Liver (tissue), 9 donors: ENCODE results near the gene WDR11. TPM values are rescaled to one million over a fixed set of nuclear protein-coding genes. Genes with fewer than 3 reads are reported as not detected.

ENCODE experiments used
- DNase-seq: peaks from one replicate; pipeline ENCODE4 v3.0.0-alpha.2; 2017; ENCODE audit warnings: low spot score
- H3K27ac ChIP-seq, 2 donors: one replicate each; pipeline ENCODE4 v1.7.0; 2013; ENCODE audit warnings: inconsistent platforms in 2 of 2, low read length in 2 of 2, control low read depth in 1 of 2, low read depth in 1 of 2, mild to moderate bottlenecking in 1 of 2
- H3K27me3 ChIP-seq, 4 donors: one replicate each; pipeline versions ENCODE4 v1.6.1 to v1.7.0; 2013; ENCODE audit warnings: low read length in 3 of 4, inconsistent platforms in 1 of 4, mild to moderate bottlenecking in 1 of 4, moderate library complexity in 1 of 4; ENCODE audit not compliant: control insufficient read depth in 4 of 4, insufficient read depth in 4 of 4
- H3K36me3 ChIP-seq, 4 donors: one replicate each; pipeline versions ENCODE4 v1.6.1 to v1.7.0; 2013; ENCODE audit warnings: low read length in 3 of 4, mild to moderate bottlenecking in 3 of 4, low read depth in 1 of 4, moderate library complexity in 1 of 4; ENCODE audit not compliant: control insufficient read depth in 4 of 4, insufficient read depth in 3 of 4
- H3K4me1 ChIP-seq, 4 donors: one replicate each; pipeline versions ENCODE4 v1.6.1 to v1.7.0; 2013; ENCODE audit warnings: low read length in 3 of 4, mild to moderate bottlenecking in 3 of 4, moderate library complexity in 1 of 4; ENCODE audit not compliant: control insufficient read depth in 4 of 4, insufficient read depth in 4 of 4
- H3K4me3 ChIP-seq, 3 donors: one replicate each; pipeline versions ENCODE4 v1.6.1 to v1.7.0; 2013; ENCODE audit warnings: low read length in 3 of 3, control low read depth in 1 of 3, low read depth in 1 of 3, mild to moderate bottlenecking in 1 of 3
- H3K9ac ChIP-seq, 2 donors: one replicate each; pipeline ENCODE4 v1.7.0; 2013; ENCODE audit warnings: low read length in 2 of 2, mild to moderate bottlenecking in 2 of 2, moderate library complexity in 2 of 2, control low read depth in 1 of 2, low read depth in 1 of 2
- H3K9me3 ChIP-seq, 4 donors: one replicate each; pipeline versions ENCODE4 v1.6.1 to v1.7.0; 2013; ENCODE audit warnings: low read length in 3 of 4; ENCODE audit not compliant: control insufficient read depth in 4 of 4
- FOXA1 ChIP-seq: IDR thresholded peaks from 2 replicates; pipeline ENCODE4 v1.6.1; 2016; ENCODE audit warnings: antibody characterized with exemption
- FOXA2 ChIP-seq: IDR thresholded peaks from 2 replicates; pipeline ENCODE4 v1.6.1; 2016; ENCODE audit warnings: antibody characterized with exemption
- GABPA ChIP-seq, 2 donors: IDR thresholded peaks in 1 of 2; conservative IDR thresholded peaks in 1 of 2; 2 replicates each; pipeline ENCODE4 v1.6.1; 2016; ENCODE audit warnings: antibody characterized with exemption in 2 of 2, mild to moderate bottlenecking in 1 of 2, moderate library complexity in 1 of 2
- HNF4A ChIP-seq, 2 donors: conservative IDR thresholded peaks; 2 replicates each; pipeline ENCODE4 v1.6.1; 2016; ENCODE audit warnings: antibody characterized with exemption in 2 of 2, mild to moderate bottlenecking in 2 of 2
- HNF4G ChIP-seq: IDR thresholded peaks from 2 replicates; pipeline ENCODE4 v1.6.1; 2016; ENCODE audit warnings: antibody characterized with exemption
- JUND ChIP-seq, 2 donors: IDR thresholded peaks; 2 replicates each; pipeline ENCODE4 v1.6.1; 2016; ENCODE audit warnings: antibody characterized with exemption in 2 of 2
- NR2F2 ChIP-seq: IDR thresholded peaks from 2 replicates; pipeline ENCODE4 v1.6.1; 2016; ENCODE audit warnings: antibody characterized with exemption
- RAD21 ChIP-seq, 2 donors: IDR thresholded peaks; 2 replicates each; pipeline ENCODE4 v1.6.1; 2016; ENCODE audit warnings: antibody characterized with exemption in 2 of 2, mild to moderate bottlenecking in 2 of 2
- RXRA ChIP-seq, 2 donors: IDR thresholded peaks; 2 replicates each; pipeline ENCODE4 v1.6.1; 2017 to 2018; ENCODE audit warnings: antibody characterized with exemption in 2 of 2, mild to moderate bottlenecking in 1 of 2
- SP1 ChIP-seq: IDR thresholded peaks from 2 replicates; pipeline ENCODE4 v1.6.1; 2018; ENCODE audit warnings: antibody characterized with exemption, mild to moderate bottlenecking
- TAF1 ChIP-seq: conservative IDR thresholded peaks from 2 replicates; pipeline ENCODE4 v1.6.1; 2016; ENCODE audit warnings: antibody characterized with exemption, mild to moderate bottlenecking
- WGBS: extraction: QIAGEN DNeasy Blood & Tissue Kit; methylation state at CpG from one replicate; pipeline ENCODE4 v1.1.7; 2013; 5-methylcytosine and 5-hydroxymethylcytosine counted together
- polyA plus RNA-seq, 2 donors: library from polyadenylated mRNA; stranded (reverse) in 1 of 2; unstranded in 1 of 2; fragments of 200-250 nt in 1 of 2; fragments of >200 nt in 1 of 2; fragmentation: Nextera tagmentation in 1 of 2; extraction: Ambion mirVana in 1 of 2; gene quantifications; one replicate each; pipeline versions ENCODE4 v1.2.1 to v1.2.3, GENCODE V29; 2013 to 2015
- total RNA-seq, 2 donors: library from RNA; depleted of rRNA; stranded (reverse); fragments of >200 nt; gene quantifications; one replicate each; pipeline ENCODE4 v1.2.3, GENCODE V29; 2014
- TF ChIP-seq, protein P1 (sequence below): IDR thresholded peaks from 2 replicates; pipeline ENCODE4 v1.6.1; 2016; ENCODE audit warnings: antibody characterized with exemption
- TF ChIP-seq, protein P2 (sequence below): IDR thresholded peaks from 2 replicates; pipeline ENCODE4 v1.6.1; 2016; ENCODE audit warnings: antibody characterized with exemption
- donor health status: healthy.
- donor health status: healthy.
- donor health status: healthy.
- donor health status: healthy.
- donor health status: healthy.

The WDR11 gene
- total and polyA plus RNA-seq, 4 donors: 12.5 to 51.0 (median 21.0) TPM

DNA sequence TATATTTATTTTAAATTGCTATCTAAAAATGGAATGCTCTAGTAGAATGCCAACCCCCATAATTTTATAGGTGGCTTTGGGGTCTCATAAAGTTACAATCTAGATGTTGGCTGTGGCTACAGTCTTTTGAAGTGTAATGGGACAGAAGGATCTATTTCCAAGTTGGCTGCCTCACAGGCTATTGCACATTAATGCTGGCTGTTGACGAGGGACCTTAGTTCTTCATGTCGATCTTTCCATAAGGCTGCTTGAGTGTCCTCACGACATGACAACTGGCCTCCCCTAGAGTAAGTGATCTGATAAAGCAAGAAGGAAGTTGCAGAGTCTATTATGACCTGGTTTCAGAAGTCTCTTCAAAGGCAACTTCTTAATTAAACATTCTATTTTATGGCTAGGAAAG is 36.3 kb downstream of the WDR11 start:
- no peak overlapping the region for H3K4me3 ChIP-seq
- H3K9ac ChIP-seq: no peak overlapping the region
- no peak overlapping the region for H3K27ac ChIP-seq
- no peak for TF ChIP-seq HNF4A (conservative IDR thresholded peaks at IDR 0.05)
- TF ChIP-seq FOXA2: no peak
- TF ChIP-seq SP1: no peak
- TF ChIP-seq HNF4G: no peak
- TF ChIP-seq NR2F2: no peak
- no peak for TF ChIP-seq FOXA1
- no peak for TF ChIP-seq RXRA (IDR thresholded peaks at IDR 0.05)
- H3K27me3 ChIP-seq: no peaks in the 10 kb centered on the region
- no peaks in the 10 kb centered on the region for H3K9me3 ChIP-seq
- H3K36me3 ChIP-seq: peaks cover 6 to 46% (median 38%) of the 10 kb centered on the region in 4 donors
- no peak for DNase-seq
- H3K4me1 ChIP-seq: no peaks in the 10 kb centered on the region
- WGBS: 95% methylated on average over 3 of the region's 3 CpGs

DNA sequence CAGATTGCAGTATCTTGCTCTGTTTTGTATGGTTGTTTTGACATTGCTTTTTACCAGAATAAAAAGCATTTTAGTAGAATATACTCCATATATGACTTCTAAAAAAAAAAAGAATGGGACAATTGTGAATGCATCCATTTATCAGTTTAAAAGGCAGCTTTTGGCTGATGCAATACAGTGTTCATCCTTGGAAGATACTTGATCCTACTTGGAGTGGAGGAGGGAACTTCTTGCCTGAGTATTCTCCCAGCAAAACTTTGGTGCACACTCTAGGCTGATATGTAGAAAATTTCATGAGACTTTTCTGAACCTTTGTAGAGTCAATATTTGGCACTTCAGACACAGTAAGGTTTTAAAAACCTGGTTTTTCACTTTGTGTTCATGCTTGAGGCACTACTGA is 40.2 kb downstream of the WDR11 start:
- H3K4me3 ChIP-seq: no peak overlapping the region
- no peak overlapping the region for H3K27ac ChIP-seq
- H3K9ac ChIP-seq: no peak overlapping the region
- no peaks in the 10 kb centered on the region for H3K27me3 ChIP-seq
- TF ChIP-seq, protein P1, sequence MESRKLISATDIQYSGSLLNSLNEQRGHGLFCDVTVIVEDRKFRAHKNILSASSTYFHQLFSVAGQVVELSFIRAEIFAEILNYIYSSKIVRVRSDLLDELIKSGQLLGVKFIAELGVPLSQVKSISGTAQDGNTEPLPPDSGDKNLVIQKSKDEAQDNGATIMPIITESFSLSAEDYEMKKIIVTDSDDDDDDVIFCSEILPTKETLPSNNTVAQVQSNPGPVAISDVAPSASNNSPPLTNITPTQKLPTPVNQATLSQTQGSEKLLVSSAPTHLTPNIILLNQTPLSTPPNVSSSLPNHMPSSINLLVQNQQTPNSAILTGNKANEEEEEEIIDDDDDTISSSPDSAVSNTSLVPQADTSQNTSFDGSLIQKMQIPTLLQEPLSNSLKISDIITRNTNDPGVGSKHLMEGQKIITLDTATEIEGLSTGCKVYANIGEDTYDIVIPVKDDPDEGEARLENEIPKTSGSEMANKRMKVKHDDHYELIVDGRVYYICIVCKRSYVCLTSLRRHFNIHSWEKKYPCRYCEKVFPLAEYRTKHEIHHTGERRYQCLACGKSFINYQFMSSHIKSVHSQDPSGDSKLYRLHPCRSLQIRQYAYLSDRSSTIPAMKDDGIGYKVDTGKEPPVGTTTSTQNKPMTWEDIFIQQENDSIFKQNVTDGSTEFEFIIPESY: no peak
- no peaks in the 10 kb centered on the region for H3K9me3 ChIP-seq
- H3K36me3 ChIP-seq: peaks cover 6 to 32% (median 30%) of the 10 kb centered on the region in 4 donors
- no peaks in the 10 kb centered on the region for H3K4me1 ChIP-seq
- DNase-seq: no peak

DNA sequence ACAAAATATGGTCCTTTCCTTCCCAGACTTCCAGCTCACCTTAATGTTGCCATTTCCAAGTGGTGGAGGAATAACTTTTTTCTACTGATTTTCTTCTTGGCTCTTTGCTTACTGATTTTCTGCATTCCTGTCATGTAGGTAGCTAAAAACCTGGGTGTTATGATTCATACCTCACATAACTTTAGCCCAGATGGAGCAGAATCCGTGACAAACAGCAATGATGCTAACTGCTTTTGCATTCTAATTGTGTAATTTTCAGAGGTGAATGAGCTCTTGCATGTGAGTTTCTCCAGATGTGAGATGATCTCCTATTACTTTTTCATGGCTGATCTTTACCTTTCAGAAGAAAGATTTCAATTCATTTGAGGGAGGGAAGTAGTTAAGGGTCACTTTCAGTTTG is 43.4 kb downstream of the WDR11 start:
- Histone ChIP-seq H3K27ac (no peak overlapping the region), H3K36me3 (peaks cover 5 to 34% (median 29%) of the 10 kb centered on the region in 4 donors), H3K27me3 (no peaks in the 10 kb centered on the region), H3K9ac (no peak overlapping the region), H3K4me1 (no peaks in the 10 kb centered on the region), H3K9me3 (no peaks in the 10 kb centered on the region), H3K4me3 (no peak overlapping the region)
- no peak for DNase-seq
- TF ChIP-seq, protein P2, sequence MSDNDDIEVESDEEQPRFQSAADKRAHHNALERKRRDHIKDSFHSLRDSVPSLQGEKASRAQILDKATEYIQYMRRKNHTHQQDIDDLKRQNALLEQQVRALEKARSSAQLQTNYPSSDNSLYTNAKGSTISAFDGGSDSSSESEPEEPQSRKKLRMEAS: no peak
- TF ChIP-seq HNF4G (no peak), HNF4A (conservative IDR thresholded peaks at IDR 0.05) (no peak), FOXA2 (no peak), RAD21 (IDR thresholded peaks at IDR 0.05) (no peak), RXRA (IDR thresholded peaks at IDR 0.05) (no peak), TAF1 (no peak), GABPA (IDR thresholded peaks at IDR 0.05 in 1 of 2, conservative IDR thresholded peaks at IDR 0.05 in 1 of 2) (no peak), JUND (IDR thresholded peaks at IDR 0.05) (no peak)
- WGBS: 99% methylated on average over 1 of the region's 1 CpG

DNA sequence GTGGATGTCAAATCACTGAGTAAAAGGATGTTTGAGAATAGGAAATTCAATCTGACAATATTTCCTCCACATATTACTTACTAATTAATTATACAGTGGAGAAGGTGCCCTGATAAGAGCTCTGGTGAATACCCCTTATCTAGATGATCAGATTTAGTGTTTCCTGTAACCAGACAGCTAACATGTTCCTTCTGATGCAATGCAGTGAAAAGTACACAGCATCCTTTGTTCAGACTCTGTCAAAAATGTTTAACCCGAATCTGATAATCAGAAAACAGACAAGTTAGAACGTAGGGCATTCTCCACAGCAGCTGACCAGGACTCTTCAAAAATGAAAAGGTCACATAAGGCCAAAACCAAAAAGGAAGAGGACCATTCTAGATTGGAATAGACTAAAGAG is 46.2 kb downstream of the WDR11 start:
- Histone ChIP-seq H3K4me3 (no peak overlapping the region), H3K4me1 (no peaks in the 10 kb centered on the region), H3K36me3 (peaks cover 0 to 38% (median 23%) of the 10 kb centered on the region in 4 donors), H3K27me3 (no peaks in the 10 kb centered on the region), H3K9me3 (no peaks in the 10 kb centered on the region), H3K9ac (no peak overlapping the region), H3K27ac (no peak overlapping the region)
- DNase-seq: no peak
- WGBS: 62% methylated on average over 2 of the region's 2 CpGs
- TF ChIP-seq SP1 (no peak), TAF1 (no peak)
- TF ChIP-seq, protein P2: no peak
